RWPE1 (cell line): ENCODE data around the gene APIP.
A peak's percentile ranks its signal among the peaks of the same experiment; 100 is the strongest.

Experiments used
- CTCF ChIA-PET: fragments of 350-600 bp; sonication (Branson Sonifier 250); formaldehyde crosslinking; extraction: SDS; loops from one replicate; lab custom pipeline; 2021; lab: Yijun Ruan, JAX
- POLR2A ChIA-PET: fragments of 400-600 bp; formaldehyde crosslinking; extraction: SDS; loops from one replicate; lab custom pipeline; 2020; ENCODE audit warnings: antibody characterized with exemption; ENCODE audit not compliant: low non-redundant PET; lab: Yijun Ruan, JAX
- DNase-seq: peaks from one replicate; pipeline ENCODE4 v3.0.0; 2012; ENCODE audit warnings: low spot score
- H3K27ac ChIP-seq: fragments of 450-650 bp; 2 replicates; pipeline ENCODE4 v1.5.1; 2017
- CTCF ChIP-seq: fragments of 450-650 bp; conservative IDR thresholded peaks from 2 replicates; pipeline ENCODE4 v1.5.1; 2017; ENCODE audit warnings: low read depth, mild to moderate bottlenecking

APIP gene

GRCh38 chr11:34928268-34928959, 12.2 kb upstream of the APIP start:
- no peak for TF ChIP-seq CTCF
- ChIA-PET CTCF (no interaction called here), POLR2A (no interaction called here)
- no peak overlapping the region for H3K27ac ChIP-seq
- no peak for DNase-seq

GRCh38 chr11:34926831-34927132, 10.6 kb upstream of the APIP start:
- POLR2A ChIA-PET: no interaction called here
- no peak for DNase-seq
- no peak overlapping the region for H3K27ac ChIP-seq
- CTCF ChIA-PET: interaction anchor here (0.6 to 1.1 kb wide), 6 partner anchors 265 to 527 kb away, joined by 3 read pairs; no protein-coding TSS in a partner anchor
- no peak for TF ChIP-seq CTCF

- DNase-seq: peak; percentile 6
- H3K27ac ChIP-seq: no peak overlapping the region
- ChIA-PET POLR2A (no interaction called here), CTCF (interaction anchor here (0.7 to 1.7 kb wide), 6 partner anchors 265 to 527 kb away, joined by 3 to 5 read pairs (median 3); no protein-coding TSS in a partner anchor)
- TF ChIP-seq CTCF: peak; percentile 79
These were observed 10.1 kb upstream of the APIP start for GRCh38 chr11:34926101-34926830.

- DNase-seq: no peak
- ChIA-PET POLR2A (interaction anchor here (1.2 kb wide), 1 partner anchor 9 kb away, joined by 4 read pairs; the partner anchor contains the start of genes APIP and PDHX), CTCF (interaction anchor here (0.6 to 1.7 kb wide), 4 partner anchors 276 to 500 kb away, joined by 3 to 6 read pairs (median 4); no protein-coding TSS in a partner anchor)
- TF ChIP-seq CTCF: no peak
- no peak overlapping the region for H3K27ac ChIP-seq
These were observed 8.5 kb upstream of the APIP start for GRCh38 chr11:34924714-34925113.

- ChIA-PET CTCF (no interaction called here), POLR2A (no interaction called here)
- no peak for TF ChIP-seq CTCF
- H3K27ac ChIP-seq: no peak overlapping the region
- DNase-seq: no peak
These were observed 5.0 kb upstream of the APIP start for GRCh38 chr11:34921156-34921555.

GRCh38 chr11:34916843-34917770, 928 bp upstream of the APIP start:
- DNase-seq: peak; percentile 59
- POLR2A ChIA-PET: no interaction called here
- TF ChIP-seq CTCF: no peak
- peak overlapping the region; percentile 97 for H3K27ac ChIP-seq
- CTCF ChIA-PET: interaction anchor here (0.6 kb wide), 1 partner anchor 227 kb away, joined by 3 read pairs; no protein-coding TSS in a partner anchor
